ENCODE data around the gene TECPR1.

DNA sequence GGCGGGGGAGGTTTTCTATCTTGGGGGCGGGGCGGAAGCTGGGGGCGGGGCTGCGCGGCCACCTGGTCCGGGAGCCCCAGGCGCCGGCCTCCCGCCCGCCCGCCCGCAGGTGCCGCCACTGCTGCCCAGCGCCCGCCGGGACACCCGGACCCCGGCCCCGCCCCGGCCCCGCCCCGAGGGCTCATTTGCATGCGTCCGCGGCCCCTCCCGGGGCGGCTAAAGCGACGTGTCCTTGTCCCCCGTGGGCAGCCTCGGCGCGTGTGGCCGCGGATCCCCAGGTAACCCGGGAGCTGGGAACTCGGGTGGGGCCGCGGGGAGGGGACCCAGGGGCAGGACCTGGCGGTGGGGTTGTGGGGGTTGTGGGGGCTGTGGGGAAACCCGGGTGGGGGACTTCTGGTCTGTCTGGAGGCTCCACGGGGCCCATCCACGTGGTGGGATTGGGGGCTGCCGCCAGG, 40.8 kb downstream of the TECPR1 start, which contains the start of gene BHLHA15:
- TF ChIP-seq, protein P1, sequence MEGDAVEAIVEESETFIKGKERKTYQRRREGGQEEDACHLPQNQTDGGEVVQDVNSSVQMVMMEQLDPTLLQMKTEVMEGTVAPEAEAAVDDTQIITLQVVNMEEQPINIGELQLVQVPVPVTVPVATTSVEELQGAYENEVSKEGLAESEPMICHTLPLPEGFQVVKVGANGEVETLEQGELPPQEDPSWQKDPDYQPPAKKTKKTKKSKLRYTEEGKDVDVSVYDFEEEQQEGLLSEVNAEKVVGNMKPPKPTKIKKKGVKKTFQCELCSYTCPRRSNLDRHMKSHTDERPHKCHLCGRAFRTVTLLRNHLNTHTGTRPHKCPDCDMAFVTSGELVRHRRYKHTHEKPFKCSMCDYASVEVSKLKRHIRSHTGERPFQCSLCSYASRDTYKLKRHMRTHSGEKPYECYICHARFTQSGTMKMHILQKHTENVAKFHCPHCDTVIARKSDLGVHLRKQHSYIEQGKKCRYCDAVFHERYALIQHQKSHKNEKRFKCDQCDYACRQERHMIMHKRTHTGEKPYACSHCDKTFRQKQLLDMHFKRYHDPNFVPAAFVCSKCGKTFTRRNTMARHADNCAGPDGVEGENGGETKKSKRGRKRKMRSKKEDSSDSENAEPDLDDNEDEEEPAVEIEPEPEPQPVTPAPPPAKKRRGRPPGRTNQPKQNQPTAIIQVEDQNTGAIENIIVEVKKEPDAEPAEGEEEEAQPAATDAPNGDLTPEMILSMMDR (IDR thresholded peaks at IDR 0.05), result no peak
- TF ChIP-seq POLR2A (IDR thresholded peaks at IDR 0.05) (no peak), POLR2AphosphoS5 (IDR thresholded peaks at IDR 0.05) (no peak)
